Measurements from ENCODE around the gene PTPRH.

DNA sequence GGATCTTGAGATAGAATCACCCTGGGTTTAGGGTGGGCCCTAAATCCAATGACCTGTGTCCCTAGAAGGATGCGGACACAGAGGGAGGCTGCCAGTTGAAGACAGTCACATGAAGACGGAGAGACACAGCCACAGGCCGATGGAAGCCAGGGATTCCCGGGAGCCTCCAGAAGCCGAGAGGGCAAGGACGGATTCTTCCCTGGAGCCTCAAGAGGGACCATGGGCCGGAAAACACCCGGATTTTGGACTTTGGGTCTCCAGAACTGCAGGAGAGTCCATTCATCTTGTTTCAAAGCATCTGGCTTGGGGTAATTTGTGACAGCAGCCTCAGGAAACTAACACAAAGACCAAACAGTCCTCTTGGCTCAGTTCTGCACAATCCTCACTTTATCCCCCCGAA lies 17.0 kb upstream of the PTPRH start:
- TF ChIP-seq, protein P1, sequence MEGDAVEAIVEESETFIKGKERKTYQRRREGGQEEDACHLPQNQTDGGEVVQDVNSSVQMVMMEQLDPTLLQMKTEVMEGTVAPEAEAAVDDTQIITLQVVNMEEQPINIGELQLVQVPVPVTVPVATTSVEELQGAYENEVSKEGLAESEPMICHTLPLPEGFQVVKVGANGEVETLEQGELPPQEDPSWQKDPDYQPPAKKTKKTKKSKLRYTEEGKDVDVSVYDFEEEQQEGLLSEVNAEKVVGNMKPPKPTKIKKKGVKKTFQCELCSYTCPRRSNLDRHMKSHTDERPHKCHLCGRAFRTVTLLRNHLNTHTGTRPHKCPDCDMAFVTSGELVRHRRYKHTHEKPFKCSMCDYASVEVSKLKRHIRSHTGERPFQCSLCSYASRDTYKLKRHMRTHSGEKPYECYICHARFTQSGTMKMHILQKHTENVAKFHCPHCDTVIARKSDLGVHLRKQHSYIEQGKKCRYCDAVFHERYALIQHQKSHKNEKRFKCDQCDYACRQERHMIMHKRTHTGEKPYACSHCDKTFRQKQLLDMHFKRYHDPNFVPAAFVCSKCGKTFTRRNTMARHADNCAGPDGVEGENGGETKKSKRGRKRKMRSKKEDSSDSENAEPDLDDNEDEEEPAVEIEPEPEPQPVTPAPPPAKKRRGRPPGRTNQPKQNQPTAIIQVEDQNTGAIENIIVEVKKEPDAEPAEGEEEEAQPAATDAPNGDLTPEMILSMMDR (conservative IDR thresholded peaks at IDR 0.05), result no peak
- no peak for TF ChIP-seq ZFX (IDR thresholded peaks at IDR 0.05)

All from C4-2B (cell line).